T1000 (cell line): Measurements from ENCODE around the gene ST13.
"Not testable (repeated sequence)": the region's sequence is repeated elsewhere in the genome, so short reads cannot be mapped to it uniquely, and the experiment has no call there.

Experiments used
- DNase-seq: peaks from one replicate; lab custom pipeline; 2025; ENCODE audit warnings: mixed read lengths; lab: John Stamatoyannopoulos, UW

The ST13 gene

GRCh38 chr22:40838486-40838885 lies 18.0 kb downstream of the ST13 start:
- no peak for DNase-seq

GRCh38 chr22:40834619-40835018 lies 21.8 kb downstream of the ST13 start:
- no peak for DNase-seq

- no peak for DNase-seq
These were observed 27.3 kb downstream of the ST13 start for GRCh38 chr22:40829131-40829530.

GRCh38 chr22:40826984-40827741 lies 29.3 kb downstream of the ST13 start:
- no peak for DNase-seq

- DNase-seq, result not testable (repeated sequence)
These were observed 30.1 kb downstream of the ST13 start for GRCh38 chr22:40826292-40826691.

GRCh38 chr22:40823426-40823825 lies 33.0 kb downstream of the ST13 start:
- DNase-seq, result no peak

- no peak for DNase-seq
These were observed 36.8 kb downstream of the ST13 start for GRCh38 chr22:40819599-40820140.

DNA sequence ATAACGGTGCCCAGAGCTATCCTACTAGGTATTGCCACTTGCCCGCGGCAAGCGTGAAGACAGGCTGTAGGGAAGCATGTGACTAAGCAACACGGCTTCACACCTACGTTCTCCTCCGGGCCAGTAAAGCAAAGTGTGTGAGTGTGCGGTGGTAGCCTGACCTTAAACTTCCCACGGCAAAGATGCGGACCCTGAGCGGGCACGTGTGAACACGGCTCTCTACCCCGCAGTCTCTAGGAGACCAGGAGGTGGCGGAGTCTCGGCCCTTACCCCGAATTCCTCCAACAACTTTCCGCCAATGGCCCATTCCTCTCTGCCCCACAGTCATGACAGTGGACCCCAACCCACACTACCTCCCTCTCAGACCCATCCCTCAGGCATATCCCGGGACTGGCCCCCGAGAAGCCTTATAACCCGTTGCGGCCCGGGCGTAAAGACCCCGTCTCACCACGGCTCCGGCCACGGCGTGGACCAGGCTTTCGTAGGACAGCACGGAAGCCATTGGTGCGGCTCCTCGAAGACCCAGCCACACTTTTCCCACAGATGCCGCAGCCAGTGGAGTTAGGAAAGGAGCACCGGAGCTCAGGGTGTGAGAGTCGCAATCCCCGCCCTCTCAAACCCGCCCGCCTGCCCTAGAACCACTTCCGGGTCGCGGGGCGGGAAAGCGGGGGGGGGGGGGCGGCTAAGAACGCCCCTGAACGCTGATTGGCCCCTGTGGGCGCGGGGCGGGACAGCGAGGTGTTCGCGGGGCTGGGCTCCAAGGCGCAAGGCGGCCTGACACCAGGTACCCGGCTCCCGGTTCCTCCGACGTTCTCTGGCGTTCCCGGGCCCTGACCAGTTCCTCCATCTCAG lies 37.5 kb downstream of the ST13 start, which contains the start of gene SLC25A17:
TSS of gene SLC25A17 (minus strand) at position 600 of the 852 bp plus-strand sequence. CDS start at position 502, 98 bp downstream.
- DNase-seq, result peak; percentile 77

DNA sequence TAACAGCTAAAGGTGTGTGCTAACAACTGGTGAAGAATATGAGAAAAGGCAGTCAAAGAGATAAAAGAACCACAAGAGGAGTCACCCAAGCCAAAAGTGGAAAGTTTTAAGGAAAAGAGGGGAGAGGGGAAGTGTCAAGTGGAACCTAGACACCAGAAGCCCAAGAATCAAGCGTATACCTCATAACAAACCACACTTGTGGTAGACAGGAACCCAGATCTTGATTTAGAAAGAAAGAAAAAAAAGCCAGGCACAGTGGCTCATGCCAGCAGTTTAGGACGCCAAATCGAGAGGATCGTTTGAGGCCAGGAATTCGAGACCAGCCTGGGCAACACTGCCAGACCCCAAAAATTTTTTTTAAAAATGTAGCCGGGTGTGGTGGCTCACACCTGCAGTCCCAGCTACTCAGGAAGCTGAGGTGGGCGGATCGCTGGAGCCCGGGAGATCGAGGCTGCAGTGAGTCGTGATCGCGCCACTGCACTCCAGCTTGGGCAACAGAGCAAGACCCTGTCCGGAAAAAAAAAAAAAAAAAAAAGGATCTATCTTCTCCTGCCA lies 38.2 kb downstream of the ST13 start:
- DNase-seq, result no peak

DNA sequence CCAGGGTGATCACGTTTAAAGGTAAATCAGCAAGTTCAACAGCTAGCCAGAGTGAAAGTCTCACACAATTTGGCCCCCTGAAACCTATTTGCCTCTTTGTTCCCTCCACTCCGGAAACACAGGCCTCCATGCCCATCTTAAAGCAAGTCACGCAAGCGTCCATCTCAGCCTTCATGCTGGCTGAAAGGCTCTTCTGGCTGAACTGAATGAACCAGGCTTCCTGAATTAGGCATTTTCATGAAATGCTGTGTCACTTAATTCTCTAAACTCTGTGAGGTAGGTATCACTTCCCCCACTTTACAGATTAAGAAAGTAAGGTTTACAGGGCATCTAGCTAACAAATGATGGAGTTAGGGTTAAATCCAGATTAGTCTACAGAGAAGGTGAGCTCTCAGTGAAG lies 38.7 kb downstream of the ST13 start:
- DNase-seq, result no peak

GRCh38 chr22:40813912-40814315 lies 42.5 kb downstream of the ST13 start:
- no peak for DNase-seq

- no peak for DNase-seq
These were observed 48.2 kb downstream of the ST13 start for GRCh38 chr22:40808018-40808841.

- DNase-seq, result no peak
These were observed 49.7 kb downstream of the ST13 start for GRCh38 chr22:40806711-40807110.

DNA sequence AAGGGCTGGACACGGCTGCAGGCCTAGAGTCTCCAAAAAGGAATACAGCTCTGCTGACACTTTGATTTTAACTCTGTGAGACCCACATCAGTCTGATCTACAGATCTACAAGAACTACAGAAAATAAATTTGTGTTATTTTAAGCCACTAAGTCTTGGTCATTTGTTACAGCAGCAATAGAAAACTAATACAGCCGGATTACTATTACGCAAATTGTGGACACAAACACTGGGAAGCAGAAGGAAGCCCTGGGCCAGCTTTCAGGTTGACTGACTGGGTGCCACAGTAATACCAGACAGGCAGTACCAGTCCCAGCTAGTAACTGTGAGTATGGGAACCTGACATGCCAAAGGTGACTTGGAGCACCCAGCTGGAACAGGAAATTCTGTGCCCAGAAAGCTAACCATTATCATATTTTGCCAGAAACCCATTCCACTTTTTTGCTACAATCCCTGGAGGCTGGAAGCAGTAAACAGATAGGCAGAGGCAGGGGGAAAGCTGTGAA lies 50.7 kb downstream of the ST13 start:
- DNase-seq, result no peak

- no peak for DNase-seq
These were observed 51.2 kb downstream of the ST13 start for GRCh38 chr22:40805239-40805638.

- no peak for DNase-seq
These were observed 53.1 kb downstream of the ST13 start for GRCh38 chr22:40803321-40803720.

DNA sequence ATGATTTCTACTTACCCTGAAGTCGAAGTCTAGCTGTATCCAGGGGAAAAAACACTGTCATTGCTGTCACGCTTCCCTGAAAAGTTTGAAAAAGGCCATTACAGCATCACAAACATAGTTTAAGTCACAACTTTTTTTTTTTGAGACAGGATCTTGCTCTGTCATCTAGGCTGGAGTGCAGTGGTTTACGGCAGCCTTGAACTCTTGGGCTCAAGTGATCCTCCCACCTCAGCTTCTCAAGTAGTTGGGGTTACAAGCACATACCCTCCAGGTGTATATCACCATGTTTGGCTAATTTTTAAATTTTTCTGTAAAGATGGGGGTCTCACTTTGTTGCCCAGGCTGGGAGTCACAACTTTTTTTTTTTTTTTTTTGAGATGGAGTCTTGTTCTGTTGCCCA lies 57.4 kb downstream of the ST13 start:
- no peak for DNase-seq

DNA sequence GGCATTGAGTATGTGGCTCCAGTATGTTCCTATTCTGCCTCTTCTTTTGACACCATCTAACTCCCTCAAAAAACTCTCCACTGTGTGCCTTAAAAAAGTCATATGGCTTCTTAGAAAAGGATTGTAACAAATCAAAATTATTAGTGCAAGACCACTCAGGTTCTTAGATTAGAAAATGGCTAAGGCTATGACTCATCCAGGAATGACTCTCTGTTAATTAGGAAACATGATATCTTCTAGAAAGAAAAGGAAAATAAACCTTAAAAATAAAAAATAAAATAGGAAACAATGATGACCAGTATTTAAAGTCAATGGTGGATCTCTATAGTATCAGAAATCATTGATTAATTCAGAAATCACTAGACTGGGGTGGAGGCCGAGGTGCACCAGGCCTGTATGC lies 59.0 kb downstream of the ST13 start:
- no peak for DNase-seq

GRCh38 chr22:40792451-40792850 lies 64.0 kb downstream of the ST13 start:
- DNase-seq, result no peak

DNA sequence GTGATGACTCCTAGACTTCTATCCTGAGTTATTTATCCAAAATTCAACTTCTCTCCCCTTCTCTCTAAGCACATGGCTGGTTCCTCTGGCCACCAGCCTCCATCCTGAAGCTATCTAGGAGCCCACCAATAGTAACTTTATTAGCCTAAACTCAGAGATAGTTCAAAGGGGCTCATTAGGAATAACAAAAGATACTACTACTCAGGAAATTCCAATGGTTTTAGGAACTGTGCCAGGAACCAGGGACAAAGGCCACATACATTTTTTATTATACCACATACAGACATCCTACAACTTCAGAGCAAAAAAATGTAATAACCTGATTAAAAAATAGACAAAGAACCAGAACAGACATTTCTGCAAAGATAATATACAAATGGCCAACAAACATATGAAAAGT lies 65.2 kb downstream of the ST13 start:
- DNase-seq, result no peak

DNA sequence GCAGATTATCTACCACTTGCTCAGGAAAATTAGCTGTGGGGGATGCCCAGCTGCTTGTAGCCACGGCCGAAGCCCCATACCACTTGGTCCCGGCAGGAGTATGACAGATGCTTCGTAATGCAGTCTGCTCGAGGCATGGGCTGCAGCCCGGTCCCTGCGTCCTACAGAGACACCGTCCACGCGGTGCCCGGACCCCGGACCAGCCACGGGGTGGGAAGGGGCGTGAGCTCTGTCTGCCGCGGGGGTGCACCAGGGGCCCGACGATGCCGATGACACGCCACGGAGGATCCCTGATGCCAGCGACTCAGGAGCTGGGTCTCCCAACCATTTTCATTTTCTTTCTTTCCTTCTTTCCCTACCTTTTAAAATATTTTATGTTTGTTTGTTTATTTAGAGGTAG lies 67.3 kb downstream of the ST13 start:
- DNase-seq, result no peak
